ENCODE data around the gene COL4A1.

Gene COL4A1

DNA sequence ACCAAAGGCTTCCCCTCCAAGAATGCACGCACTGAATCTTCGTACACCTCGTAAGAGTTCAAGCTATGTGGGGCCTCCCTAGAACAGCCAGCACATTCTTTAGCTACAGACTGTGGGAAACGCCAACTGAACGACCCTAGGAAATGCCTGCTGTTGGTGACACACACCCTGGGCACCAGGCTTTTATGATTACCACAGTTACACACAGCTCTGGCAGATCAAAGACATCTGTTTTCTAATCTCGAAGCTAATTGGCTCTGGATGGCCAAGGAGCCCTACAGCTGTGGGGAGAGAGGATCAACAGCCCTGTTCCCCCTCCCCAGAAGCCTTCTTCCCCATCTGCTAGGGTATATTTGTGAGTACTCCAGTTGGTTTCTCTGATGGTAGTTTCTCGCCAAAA, 123.0 kb downstream of the COL4A1 start:
- TF ChIP-seq GABPA (IDR thresholded peaks at IDR 0.05; ENCODE audit: low read depth): no peak
- TF ChIP-seq, protein P1, sequence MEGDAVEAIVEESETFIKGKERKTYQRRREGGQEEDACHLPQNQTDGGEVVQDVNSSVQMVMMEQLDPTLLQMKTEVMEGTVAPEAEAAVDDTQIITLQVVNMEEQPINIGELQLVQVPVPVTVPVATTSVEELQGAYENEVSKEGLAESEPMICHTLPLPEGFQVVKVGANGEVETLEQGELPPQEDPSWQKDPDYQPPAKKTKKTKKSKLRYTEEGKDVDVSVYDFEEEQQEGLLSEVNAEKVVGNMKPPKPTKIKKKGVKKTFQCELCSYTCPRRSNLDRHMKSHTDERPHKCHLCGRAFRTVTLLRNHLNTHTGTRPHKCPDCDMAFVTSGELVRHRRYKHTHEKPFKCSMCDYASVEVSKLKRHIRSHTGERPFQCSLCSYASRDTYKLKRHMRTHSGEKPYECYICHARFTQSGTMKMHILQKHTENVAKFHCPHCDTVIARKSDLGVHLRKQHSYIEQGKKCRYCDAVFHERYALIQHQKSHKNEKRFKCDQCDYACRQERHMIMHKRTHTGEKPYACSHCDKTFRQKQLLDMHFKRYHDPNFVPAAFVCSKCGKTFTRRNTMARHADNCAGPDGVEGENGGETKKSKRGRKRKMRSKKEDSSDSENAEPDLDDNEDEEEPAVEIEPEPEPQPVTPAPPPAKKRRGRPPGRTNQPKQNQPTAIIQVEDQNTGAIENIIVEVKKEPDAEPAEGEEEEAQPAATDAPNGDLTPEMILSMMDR (IDR thresholded peaks at IDR 0.05; ENCODE audit: insufficient read depth, low read length): no peak
- TF ChIP-seq, protein P2, sequence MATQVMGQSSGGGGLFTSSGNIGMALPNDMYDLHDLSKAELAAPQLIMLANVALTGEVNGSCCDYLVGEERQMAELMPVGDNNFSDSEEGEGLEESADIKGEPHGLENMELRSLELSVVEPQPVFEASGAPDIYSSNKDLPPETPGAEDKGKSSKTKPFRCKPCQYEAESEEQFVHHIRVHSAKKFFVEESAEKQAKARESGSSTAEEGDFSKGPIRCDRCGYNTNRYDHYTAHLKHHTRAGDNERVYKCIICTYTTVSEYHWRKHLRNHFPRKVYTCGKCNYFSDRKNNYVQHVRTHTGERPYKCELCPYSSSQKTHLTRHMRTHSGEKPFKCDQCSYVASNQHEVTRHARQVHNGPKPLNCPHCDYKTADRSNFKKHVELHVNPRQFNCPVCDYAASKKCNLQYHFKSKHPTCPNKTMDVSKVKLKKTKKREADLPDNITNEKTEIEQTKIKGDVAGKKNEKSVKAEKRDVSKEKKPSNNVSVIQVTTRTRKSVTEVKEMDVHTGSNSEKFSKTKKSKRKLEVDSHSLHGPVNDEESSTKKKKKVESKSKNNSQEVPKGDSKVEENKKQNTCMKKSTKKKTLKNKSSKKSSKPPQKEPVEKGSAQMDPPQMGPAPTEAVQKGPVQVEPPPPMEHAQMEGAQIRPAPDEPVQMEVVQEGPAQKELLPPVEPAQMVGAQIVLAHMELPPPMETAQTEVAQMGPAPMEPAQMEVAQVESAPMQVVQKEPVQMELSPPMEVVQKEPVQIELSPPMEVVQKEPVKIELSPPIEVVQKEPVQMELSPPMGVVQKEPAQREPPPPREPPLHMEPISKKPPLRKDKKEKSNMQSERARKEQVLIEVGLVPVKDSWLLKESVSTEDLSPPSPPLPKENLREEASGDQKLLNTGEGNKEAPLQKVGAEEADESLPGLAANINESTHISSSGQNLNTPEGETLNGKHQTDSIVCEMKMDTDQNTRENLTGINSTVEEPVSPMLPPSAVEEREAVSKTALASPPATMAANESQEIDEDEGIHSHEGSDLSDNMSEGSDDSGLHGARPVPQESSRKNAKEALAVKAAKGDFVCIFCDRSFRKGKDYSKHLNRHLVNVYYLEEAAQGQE (IDR thresholded peaks at IDR 0.05; ENCODE audit: insufficient replicate concordance, low read depth): no peak
- TF ChIP-seq SPI1 (IDR thresholded peaks at IDR 0.05; ENCODE audit: borderline replicate concordance, low read depth): no peak
- no peak for TF ChIP-seq POLR2AphosphoS5 (IDR thresholded peaks at IDR 0.05; ENCODE audit: low read depth)
- Histone ChIP-seq H3K27me3 (ENCODE audit: insufficient read depth, poor library complexity, severe bottlenecking) (no peaks in the 10 kb centered on the region), H3K4me3 (replicated peaks; ENCODE audit: insufficient read depth, low read length) (no peak overlapping the region), H3K27ac (replicated peaks) (no peak overlapping the region)
- DNase-seq (ENCODE audit: low read depth in 1 of 2, low spot score in 1 of 2): no peak

DNA sequence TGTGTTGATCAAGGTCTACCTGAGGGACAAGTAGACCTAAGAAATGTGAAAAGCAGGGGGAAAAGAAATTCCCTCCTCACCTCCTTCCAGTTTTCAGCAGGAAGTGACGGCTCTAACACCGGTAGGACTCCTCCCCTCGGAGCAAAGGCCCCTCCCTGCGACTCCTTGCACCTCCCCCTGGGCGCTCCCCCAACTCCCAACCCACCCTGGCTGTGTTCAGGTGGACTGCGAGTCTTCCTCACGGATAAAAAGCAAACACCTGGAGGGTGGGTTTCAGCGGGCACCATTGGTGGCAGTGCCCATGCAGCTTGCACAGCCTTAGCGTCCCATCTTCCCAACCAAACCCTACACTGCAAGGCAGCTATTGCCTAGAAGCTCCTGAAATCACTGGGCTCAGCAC, 124.5 kb downstream of the COL4A1 start:
- TF ChIP-seq, protein P1 (IDR thresholded peaks at IDR 0.05; ENCODE audit: insufficient read depth, low read length): no peak
- TF ChIP-seq, protein P2 (IDR thresholded peaks at IDR 0.05; ENCODE audit: insufficient replicate concordance, low read depth): no peak
- no peak for TF ChIP-seq POLR2AphosphoS5 (IDR thresholded peaks at IDR 0.05; ENCODE audit: low read depth)
- no peak overlapping the region for H3K27ac ChIP-seq (replicated peaks)
- DNase-seq (ENCODE audit: low read depth in 1 of 2, low spot score in 1 of 2): no peak
- no peaks in the 10 kb centered on the region for H3K27me3 ChIP-seq (ENCODE audit: insufficient read depth, poor library complexity, severe bottlenecking)
- no peak overlapping the region for H3K4me3 ChIP-seq (replicated peaks; ENCODE audit: insufficient read depth, low read length)

DNA sequence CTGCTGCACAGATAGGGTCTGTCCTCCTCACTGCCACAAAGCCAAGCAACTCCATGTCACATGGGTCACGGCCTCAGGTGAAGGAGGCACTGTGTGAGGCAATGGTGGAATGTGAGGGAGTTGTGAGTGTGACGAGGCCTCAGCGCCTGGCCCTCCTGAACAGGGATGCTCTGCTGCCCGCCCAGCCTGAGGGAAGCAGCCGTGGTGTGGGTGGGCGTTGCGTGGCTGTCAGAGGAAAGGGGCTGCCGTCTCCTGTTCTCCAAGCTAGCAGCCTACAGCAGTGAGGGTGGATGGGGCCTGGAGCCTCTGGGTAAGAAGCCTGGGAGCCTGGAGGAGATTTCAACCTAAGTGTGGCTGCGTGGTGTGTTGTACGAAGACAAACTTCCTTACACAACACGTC, 125.0 kb downstream of the COL4A1 start:
- no peak overlapping the region for H3K27ac ChIP-seq (replicated peaks)
- DNase-seq (ENCODE audit: low read depth in 1 of 2, low spot score in 1 of 2): no peak
- H3K4me3 ChIP-seq (replicated peaks; ENCODE audit: insufficient read depth, low read length): no peak overlapping the region
- TF ChIP-seq, protein P1 (IDR thresholded peaks at IDR 0.05; ENCODE audit: insufficient read depth, low read length): no peak
- TF ChIP-seq POLR2AphosphoS5 (IDR thresholded peaks at IDR 0.05; ENCODE audit: low read depth) (no peak), GABPA (IDR thresholded peaks at IDR 0.05; ENCODE audit: low read depth) (no peak), SPI1 (IDR thresholded peaks at IDR 0.05; ENCODE audit: borderline replicate concordance, low read depth) (no peak)
- TF ChIP-seq, protein P2 (IDR thresholded peaks at IDR 0.05; ENCODE audit: insufficient replicate concordance, low read depth): no peak
- no peaks in the 10 kb centered on the region for H3K27me3 ChIP-seq (ENCODE audit: insufficient read depth, poor library complexity, severe bottlenecking)
